Measurements from ENCODE around the gene IFI27L1. TPM values are rescaled to one million over a fixed set of nuclear protein-coding genes. Genes with fewer than 3 reads are reported as not detected.
A peak's percentile ranks its signal among the peaks of the same experiment; 100 is the strongest.

Gene IFI27L1
- total RNA-seq, 1 experiment from 2014 or later, result 16.1 TPM

DNA sequence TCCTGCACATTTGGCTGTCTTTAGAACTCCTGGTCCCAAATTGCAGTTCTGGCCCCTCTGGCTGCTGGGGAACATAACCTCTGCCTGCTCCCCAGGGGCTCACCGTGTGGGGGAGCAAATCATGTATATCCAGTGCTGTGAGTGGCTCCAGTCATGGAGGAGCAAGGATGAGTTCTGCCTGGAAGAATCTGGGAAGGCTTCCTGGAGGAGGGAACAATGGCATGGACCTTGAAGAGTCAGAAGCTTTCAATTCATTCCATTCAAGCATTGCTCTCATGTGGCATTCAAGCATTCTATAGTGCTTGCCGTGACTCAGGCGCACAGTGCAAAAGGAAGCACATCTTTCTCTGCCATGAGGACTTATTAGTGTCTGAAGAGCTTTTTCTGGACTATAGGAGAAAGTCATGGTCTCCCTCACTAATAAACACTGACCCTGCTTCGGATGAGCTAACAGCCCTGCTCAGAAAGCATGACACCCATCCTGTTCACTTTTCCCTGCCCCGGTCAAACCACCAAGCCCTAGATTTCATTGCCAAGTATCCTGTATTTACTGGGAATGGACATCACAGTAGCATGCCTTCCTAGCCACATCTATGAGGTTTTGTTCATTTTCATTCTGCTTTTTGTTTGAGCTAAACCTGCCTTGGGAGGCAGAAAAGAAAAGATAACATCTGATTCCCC is 32.9 kb downstream of the IFI27L1 start:
- DNase-seq (ENCODE audit: low spot score), result no peak

DNA sequence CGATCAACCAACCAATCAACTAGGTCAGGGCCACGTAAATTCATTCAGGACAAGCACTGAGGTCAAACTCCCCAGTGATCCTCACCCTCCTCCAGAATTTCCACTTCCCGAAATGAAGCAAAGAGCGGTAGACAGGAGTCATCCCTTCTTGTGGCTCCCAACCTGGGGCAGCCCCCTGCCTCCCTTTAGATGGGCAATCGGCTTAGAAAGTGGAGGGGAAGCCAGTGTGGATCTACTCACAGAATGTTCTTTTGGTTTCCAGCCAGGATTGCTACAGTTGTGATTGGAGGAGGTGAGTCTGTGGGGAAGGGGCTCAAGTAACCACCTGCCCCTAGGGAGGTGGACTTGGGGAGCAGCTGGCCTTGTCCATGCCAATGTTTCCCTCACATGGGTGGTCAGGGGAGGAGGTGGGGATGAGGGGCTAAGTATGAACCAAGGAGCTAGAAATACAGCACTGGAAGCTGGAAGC is 33.5 kb downstream of the IFI27L1 start:
- DNase-seq (ENCODE audit: low spot score), result no peak

DNA sequence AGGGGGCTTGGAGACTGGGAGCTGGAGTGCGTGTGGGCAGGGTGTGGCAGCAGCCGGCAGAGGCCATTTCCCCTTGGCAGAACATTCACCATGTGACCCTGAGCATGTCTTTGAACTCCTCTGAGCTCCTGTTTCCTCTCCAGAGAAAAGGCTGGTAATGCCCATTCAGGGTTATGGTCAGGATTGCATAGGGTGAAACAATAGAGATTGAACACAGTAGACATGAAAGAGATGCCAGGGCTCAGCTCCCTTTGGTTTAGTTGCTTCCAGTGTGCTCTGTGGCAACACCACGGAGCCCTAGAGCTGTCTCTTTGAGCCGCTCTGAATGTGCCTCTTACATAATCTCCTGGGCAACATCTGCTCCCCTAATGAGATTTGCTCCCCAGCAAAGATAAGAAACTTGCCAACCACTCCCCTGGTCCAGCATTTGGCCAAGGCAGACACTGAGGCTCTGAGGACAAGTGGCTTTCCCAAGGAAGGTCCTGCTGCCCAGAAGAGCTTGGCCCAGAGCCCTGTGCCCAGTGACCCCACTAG is 34.0 kb downstream of the IFI27L1 start:
- DNase-seq (ENCODE audit: low spot score), result no peak

DNA sequence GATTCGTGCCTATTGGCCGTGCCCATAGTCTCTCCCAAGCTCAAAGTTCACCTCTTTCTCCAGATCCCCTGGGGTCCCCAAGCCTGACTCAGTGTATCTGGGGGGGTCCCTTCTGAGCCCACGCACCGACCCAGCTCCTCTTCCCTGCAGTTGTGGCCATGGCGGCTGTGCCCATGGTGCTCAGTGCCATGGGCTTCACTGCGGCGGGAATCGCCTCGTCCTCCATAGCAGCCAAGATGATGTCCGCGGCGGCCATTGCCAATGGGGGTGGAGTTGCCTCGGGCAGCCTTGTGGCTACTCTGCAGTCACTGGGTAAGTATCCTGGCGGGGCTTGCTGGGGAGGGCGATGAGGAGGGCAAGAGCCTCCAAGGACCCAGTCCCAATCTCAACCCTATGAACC is 34.5 kb downstream of the IFI27L1 start:
- no peak for DNase-seq (ENCODE audit: low spot score)

DNA sequence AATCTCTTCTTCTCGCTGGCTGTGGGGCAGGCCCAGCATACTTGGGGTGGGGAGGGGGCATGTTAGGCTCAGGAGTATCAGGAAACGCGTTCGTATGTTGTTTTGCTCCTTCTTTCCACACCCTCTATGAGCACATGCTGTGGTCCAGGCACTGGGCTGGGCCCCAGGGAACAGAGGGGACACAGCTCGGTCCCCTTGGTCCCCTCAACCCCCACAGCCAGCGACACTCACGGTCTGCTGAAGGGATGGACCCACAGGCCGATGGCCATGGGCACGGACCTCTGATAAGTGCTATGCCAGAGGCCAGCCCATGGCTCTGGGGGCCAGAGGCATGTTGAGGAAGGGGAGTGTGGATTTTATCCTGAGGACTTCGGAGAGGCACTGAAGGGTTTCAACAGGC is 35.6 kb downstream of the IFI27L1 start:
- DNase-seq (ENCODE audit: low spot score), result no peak

DNA sequence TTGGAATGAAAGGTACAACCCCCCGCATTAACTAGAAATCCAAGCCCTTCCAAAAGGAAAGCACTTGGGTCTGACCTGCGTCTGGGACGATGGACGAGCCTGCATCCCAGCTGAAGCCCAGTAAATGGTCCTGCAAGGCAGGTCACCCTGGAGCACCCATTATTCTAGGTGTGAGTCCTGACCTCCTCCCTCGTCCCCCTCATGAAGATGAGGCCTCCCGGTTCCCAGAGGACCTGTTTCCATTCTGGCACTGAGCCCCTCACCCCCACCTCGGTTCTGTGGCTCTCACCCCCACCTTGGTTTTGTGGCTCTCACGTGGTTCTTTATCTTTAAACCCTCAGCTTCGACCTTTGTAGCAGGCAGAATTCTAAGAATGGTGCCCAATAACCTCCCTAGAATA is 36.7 kb downstream of the IFI27L1 start:
- DNase-seq (ENCODE audit: low spot score), result no peak

DNA sequence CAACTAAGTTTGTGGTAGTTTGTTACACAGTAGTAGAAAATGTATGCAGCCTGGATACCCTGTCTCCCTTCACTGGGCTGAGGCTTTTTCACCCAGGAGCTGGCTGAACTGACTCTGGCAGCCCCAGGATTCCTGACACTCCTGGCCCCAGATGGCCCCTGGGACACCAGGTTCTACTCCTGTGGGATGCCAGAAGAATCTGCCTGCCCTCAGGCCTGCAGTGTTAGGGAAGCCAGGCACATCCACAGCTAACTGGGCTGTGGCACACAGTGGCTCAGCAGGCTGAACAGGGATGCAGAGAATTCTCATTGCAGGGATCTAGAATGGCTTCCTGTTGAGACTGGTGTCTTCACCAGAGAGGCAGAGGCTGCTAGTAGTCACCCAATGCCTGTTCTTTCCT is 38.0 kb downstream of the IFI27L1 start:
- no peak for DNase-seq (ENCODE audit: low spot score)

DNA sequence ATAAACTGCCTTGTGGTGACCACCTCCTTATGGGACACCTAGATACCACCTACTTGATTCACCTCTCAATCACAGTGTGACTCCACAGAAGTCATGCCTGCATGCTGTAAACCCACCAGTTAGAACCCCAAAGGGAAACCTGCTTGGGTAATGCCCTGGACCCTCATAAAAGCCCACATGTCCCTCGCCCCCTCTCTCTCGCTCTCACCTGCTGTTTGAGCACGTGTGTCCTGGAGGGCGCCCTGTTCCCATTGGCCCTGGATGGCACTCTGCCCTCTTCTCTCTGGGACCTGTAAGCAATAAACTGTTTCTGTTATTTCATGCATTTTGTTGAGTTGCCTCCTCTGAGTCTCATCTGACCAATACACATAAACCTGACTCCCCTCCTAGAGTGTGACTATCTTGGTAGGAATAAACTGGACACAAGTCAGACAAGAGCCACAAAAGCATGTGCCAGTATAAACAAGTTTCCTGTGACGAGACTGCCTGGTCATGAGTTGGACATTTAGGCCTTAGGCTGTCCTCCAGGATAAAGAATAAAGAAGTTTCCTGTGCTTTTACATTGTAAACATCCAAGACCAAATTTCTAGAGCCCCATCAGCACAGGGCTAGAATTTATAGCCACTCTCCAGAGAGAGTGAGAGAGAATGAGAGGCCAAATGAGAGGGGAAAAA is 39.7 kb downstream of the IFI27L1 start:
- no peak for DNase-seq (ENCODE audit: low spot score)

DNA sequence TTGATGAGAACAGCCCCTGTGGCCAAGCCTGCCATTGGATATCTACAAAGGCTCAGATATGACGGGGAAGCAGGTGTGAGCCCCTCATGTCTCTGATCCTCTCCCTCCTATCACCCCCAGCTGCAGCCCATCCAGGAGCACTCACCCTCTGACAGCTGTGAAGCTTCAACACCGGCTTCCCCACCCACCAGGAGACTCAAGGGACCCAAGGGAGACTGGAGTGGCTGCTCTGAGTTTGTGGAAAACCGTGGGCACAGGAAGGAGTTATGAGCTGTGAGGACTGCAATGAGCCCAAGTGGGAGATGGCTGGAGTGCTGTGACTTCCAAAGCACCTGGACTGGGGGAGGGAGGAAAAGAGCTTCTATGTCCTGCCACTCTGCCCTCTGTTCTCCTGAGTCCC is 40.4 kb downstream of the IFI27L1 start:
- no peak for DNase-seq (ENCODE audit: low spot score)

DNA sequence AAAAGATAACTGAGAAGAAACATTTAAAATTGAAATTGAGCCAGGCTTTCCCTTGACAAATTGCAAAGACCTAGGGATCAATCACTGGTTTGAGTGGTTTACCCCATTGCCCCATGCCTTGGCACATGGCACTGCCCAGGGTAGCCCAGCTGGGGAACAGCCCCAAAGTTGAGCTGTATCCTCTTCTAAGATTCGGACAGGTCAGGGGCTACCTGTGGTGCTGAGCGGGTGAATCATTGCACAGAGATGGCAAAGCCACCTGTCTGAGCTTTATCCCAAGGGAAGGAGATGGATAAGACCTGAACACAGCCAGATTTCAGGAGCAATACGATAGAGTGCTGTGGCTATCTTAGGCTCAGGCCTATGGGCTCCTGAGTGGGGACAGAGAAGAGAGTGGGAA is 41.3 kb downstream of the IFI27L1 start:
- DNase-seq (ENCODE audit: low spot score), result no peak

DNA sequence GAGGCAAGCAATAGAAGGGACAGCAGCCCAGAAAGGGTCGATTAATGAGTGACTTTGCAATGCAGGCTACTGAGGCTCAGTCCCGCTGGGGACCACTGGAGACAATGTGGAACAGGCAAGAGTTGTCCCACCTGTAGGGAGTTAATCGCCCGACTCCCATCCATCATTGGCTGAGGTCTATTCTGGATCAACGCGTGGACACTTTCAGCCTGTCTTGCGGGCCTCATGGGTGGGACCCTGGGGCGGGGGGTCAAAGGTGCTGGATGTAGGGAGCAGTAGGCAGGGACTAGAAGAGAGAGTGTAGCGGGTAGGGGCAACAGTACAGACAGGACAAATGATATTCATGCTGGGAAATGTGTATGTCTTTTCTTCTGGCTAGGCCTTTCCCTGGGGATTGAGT is 42.2 kb downstream of the IFI27L1 start:
- DNase-seq (ENCODE audit: low spot score), result no peak

DNA sequence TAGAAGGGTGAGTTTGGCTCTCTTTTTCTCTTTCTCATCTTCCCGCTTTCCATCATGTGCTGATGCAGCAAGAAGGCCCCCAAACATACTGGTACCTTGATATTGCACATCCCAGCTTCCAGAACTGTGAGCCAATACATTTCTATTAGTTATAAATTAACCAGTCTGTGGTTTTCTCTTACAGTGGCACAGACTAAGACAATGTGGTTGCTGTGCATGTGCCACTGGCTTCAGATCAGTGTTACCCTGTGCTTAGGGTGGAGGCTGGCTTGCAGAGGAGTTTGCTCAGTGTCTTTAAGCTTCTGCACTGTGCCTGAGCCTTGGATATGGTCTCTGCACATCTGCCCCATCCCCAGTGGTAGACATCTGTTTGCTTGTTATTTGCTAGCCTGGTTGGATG is 42.8 kb downstream of the IFI27L1 start:
- no peak for DNase-seq (ENCODE audit: low spot score)

DNA sequence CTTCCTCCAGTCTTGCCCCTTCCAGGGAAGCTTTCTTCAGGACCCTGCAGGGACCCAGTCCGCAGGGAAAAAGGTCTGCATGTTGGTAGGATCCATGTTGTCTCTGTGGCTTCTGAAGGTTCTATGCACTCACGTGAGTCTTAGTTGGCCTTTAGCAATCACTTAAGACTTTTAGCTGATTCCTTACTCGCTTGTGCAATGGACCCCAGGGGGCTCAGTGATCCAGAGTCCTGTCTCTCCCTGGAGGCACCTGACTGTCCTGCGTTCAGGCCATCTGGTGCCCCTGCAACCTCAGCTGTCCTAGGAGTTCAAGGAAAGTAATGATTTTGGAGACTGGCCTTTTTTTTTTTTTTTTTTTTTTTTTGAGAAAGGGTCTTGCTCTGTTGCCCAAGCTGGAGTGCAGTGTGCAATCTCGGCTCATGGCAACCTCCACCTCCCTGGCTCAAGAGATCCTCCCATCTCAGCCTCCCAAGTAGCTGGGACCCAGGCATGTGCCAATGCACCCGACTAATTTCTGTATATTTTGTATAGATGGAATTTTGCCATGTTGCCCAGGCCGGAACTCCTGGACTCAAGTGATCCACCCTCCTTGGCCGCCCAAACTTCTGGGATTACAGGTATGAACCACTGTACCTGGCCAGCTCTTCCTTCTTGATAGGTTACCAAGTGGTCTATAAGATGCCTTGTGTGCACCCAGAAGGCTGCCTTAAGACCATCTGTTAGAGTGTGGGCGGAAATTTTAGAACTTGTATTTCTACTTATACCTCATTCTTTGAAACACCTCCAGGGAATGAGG is 43.7 kb downstream of the IFI27L1 start:
- no peak for DNase-seq (ENCODE audit: low spot score)

DNA sequence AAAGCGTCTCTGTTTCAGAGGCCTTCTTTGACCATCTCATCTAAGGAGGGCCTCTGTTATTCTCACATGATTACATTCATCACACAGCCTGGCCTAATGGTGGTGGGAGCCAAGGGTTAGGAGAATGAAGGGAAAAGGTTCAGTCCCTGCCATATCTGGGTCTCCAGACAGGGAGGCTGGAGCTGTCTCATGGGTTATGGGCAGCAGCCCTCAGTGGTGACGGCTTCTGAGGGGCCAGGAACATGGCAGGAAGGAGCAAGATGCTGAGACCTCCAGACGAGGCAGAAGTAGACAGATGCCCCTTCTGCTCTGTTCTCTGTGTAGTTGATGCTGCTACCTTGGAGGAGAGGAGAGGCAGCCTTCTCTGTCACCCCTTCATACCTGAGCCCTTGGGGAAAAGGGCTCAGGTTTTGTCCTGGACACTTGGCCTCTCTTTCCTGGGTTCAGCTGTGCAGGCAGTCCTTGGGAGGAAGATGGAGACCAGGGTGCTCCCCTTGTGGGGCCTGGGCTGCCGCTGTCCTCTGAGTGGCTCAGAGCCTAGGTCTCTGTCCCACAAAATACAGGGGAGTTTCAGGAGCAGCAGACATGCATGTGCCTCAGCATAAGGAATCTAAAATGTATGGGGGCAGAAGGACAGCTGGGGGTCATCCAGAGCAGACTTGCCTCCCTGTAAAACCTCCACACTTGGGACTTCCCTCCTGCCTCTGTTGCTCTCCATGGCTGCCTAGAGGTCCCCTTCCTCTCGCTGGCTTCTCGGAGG is 44.7 kb downstream of the IFI27L1 start:
- no peak for DNase-seq (ENCODE audit: low spot score)

DNA sequence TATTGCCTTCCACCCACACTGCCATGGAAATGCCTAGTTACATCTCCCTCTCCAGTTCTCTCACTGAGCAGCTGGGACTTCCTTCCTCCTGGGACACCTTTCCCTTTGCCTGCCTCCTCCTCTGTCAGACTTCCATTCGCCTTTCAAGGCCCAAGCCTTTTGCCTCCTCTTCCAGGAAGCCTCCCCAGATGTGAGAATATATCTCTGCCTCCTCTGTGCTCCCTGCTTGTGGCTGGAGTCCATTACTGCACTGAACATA is 45.2 kb downstream of the IFI27L1 start:
- no peak for DNase-seq (ENCODE audit: low spot score)

DNA sequence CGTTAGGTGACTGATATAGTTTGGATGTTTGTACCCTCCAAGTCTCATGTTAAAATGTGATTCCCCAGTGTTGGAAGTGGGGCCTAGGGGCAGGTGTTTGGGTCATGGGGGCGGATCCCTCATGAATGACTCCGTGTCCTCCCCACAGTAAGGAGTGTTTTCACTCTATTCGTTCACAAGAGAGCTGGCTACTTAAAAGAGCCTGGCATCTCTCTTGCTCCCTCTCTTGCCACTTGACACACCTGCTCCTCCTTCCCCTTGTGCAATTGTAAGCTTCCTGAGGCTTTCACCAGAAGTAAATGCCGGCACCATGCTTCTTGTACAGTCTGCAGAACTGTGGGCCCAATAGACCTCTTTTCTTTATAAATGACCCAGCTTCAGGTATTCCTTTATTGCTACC is 45.7 kb downstream of the IFI27L1 start:
- DNase-seq (ENCODE audit: low spot score), result no peak

DNA sequence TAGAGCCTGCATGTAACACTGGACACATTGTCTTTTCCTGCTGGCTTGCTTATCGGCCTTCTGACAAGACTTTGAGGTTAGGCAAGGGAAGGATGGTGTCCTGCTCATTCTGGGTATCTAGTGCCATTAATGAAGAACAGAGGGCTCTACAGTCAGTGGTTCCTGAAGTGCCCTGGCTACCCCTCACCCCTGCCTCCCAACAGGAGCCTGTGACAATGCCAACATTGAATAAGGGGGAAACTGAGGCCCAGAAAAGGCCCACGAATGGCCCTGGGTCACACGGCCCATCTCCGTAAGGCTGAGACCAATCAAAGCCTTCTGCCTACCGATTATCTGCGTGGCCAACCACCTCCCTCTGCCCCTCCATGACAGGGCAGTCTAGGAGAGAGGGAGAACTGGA is 46.2 kb downstream of the IFI27L1 start:
- peak; percentile 1 for DNase-seq (ENCODE audit: low spot score)

DNA sequence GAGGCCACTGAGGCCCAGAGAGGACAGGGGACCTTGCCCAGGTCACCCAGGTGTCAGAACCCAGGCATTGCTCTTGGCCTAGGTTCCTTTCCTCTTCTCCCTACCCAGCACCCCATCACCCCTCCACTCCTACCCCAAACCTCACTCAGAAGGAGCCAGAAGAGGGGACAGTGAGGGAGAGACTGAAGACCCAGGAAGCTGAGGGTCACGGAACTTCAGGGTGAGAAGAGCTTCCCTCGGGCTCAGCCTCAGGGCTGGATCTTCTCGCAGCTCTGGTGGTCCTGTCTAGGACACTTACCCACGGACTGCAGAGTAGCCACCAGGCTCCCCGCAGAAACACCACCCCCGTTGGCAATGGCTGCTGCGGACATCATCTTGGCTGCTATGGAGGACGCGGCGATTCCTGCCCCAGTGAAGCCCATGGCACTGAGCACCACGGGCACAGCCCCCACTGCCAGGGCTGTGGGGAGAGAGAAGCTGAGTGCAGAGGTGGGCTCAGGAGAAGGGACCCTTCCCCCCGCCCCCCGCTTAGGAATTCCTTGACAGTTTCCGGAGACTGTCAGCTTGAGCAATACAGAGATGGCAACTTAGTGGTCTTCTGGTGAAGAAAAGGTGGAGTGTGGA is 47.2 kb downstream of the IFI27L1 start:
- DNase-seq (ENCODE audit: low spot score), result no peak

DNA sequence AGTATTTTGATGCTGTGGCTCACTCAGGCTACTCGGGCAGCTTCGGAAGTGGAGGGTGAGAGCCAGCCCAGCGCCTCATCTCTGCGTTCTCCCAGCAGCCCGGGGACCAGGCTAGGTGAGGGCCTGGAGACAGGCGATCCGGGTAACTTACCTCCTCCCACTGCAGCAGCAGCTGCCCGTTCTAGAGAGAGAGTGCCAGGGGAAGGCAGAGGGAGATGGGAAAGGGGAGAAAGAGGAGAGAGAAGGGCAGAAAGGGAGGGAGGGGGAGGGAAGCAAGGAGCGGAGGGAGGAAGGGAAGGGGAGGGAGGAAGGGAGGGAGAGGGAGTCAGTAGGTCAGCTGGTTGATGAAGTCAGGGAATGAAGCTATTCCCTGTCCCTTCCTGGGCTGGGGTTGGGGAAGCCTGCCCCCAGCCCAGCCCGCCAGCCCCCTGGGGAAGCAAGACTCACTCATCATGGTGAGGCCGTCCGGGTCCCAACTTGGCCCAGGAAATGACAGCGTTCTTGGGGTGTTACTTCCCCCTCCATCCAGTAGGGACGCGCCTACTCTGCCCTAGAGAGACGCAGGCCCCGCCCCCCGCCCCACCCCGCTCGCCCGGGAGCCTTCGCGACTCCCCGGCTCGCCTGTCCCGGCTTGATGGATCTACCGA is 48.1 kb downstream of the IFI27L1 start, which contains the start of gene IFI27L2:
IFI27L2 (minus strand) TSS at position 494 of the 647 bp plus-strand sequence; CDS start at position 454, 40 bp downstream.
- DNase-seq (ENCODE audit: low spot score), result peak; percentile 77

DNA sequence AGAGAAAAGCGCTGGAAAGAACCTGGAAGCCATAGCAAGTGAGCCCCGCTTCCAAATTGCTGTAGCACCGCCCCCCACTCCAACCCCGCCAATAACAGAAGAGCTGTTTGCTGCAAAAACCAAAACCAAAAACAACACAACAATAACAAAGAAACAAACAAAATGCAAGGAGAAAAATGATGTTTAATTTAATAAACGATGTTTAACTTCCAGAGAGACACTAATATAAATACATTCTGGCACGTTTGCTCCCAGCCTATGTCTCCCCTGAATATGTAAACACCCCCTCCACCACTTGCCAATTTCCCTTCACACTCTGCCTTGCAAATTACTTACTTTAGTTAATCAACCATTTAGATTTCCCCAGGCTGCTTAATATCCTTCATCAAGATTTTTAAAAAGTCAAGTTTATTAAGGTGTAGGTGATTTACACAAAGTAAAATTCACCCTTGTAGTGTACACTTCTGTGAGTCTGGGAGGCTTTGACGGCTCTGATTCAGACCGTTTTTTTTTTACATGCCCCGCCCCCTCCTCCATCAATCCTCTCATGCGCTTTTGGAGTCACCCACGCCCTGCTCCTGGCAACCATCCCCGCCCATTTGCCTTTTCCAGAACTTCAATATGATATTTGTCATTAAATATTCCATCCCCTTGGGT is 48.8 kb downstream of the IFI27L1 start:
- DNase-seq (ENCODE audit: low spot score), result no peak

Data from H4 (cell line).